ENCODE measurements around the gene LSM14A. TPM values are rescaled to one million over a fixed set of nuclear protein-coding genes. Genes with fewer than 3 reads are reported as not detected.

Gene LSM14A
- total and polyA plus RNA-seq, 9 of the 15 experiments (the other 6 are each of a cell fraction or from before 2014, with no cell fraction given), result 19.5 to 150 (median 95.1) TPM

DNA sequence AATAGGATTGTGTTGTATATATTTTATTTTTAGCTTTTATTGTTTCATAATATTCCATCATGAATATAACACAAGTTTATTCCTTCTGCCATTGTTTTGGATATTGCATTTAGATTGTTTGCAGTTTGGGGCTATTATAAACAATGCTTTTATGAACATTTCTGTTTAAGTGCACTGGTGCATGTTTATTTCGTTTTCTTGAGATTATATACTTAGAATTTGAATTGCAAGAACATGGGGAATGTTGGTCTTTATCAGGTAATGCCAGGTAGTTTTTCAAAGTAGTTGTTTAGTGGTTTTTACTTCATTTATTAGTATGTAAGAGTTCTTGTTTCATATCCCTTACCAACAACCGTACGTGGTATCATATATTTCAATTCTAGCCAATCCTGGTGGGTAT lies 4.3 kb downstream of the LSM14A start:
- 54% methylated on average over 3 of the region's 3 CpGs for WGBS (ENCODE audit: insufficient coverage, low coverage, missing lambda C conversion rate)
- H3K79me2 ChIP-seq (ENCODE audit: control insufficient read depth, insufficient read depth, low read length), result peaks cover 99% of the 10 kb centered on the region
- DNase-seq (ENCODE audit: extremely low read depth in 1 of 4, low spot score in 3 of 4) (no peak), ATAC-seq (no peak), FAIRE-seq (no peak)
- ChIA-PET POLR2A (no interaction called here), CTCF (ENCODE audit: low intra/inter-chr PET ratio) (no interaction called here)
- H3K4me1 ChIP-seq (replicated peaks in 1 of 2; ENCODE audit: control insufficient read depth in 2 of 2, insufficient read depth in 2 of 2, low read length in 2 of 2), result peaks cover 21 to 31% of the 10 kb centered on the region in 2 experiments
- intact Hi-C loops (cut with micrococcal nuclease), result no loop called here
- no peak overlapping the region for H3K4me3 ChIP-seq
- no TSS peak for BruUV-seq (replicated peaks)
- no peak overlapping the region for H3K4me2 ChIP-seq (ENCODE audit: insufficient read depth, low read length)
- no peaks in the 10 kb centered on the region for H3K9me3 ChIP-seq (replicated peaks; ENCODE audit: control insufficient read depth, insufficient read depth, low read depth, low read length)
- H3K27ac ChIP-seq (ENCODE audit: extremely low read depth, low read depth, low read length), result no peak overlapping the region
- H3K36me3 ChIP-seq (ENCODE audit: control insufficient read depth, insufficient read depth, low read length), result peaks cover 34% of the 10 kb centered on the region
- no peak overlapping the region for H2AFZ ChIP-seq (ENCODE audit: low read depth, low read length)
- no peak for TF ChIP-seq ZNF444 (CRISPR knock-in tag; IDR thresholded peaks at IDR 0.05)
- TF ChIP-seq, protein P1, sequence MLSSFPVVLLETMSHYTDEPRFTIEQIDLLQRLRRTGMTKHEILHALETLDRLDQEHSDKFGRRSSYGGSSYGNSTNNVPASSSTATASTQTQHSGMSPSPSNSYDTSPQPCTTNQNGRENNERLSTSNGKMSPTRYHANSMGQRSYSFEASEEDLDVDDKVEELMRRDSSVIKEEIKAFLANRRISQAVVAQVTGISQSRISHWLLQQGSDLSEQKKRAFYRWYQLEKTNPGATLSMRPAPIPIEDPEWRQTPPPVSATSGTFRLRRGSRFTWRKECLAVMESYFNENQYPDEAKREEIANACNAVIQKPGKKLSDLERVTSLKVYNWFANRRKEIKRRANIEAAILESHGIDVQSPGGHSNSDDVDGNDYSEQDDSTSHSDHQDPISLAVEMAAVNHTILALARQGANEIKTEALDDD (IDR thresholded peaks at IDR 0.05), result no peak
- TF ChIP-seq MEF2A (IDR thresholded peaks at IDR 0.05; ENCODE audit: control insufficient read depth, low read depth, low read length), result no peak
- TF ChIP-seq POLR2H (tag; IDR thresholded peaks at IDR 0.05; ENCODE audit: low read depth), result 0 out of 2 replicates have a peak, but pooled peaks have one; percentile 22
- TF ChIP-seq, protein P2, sequence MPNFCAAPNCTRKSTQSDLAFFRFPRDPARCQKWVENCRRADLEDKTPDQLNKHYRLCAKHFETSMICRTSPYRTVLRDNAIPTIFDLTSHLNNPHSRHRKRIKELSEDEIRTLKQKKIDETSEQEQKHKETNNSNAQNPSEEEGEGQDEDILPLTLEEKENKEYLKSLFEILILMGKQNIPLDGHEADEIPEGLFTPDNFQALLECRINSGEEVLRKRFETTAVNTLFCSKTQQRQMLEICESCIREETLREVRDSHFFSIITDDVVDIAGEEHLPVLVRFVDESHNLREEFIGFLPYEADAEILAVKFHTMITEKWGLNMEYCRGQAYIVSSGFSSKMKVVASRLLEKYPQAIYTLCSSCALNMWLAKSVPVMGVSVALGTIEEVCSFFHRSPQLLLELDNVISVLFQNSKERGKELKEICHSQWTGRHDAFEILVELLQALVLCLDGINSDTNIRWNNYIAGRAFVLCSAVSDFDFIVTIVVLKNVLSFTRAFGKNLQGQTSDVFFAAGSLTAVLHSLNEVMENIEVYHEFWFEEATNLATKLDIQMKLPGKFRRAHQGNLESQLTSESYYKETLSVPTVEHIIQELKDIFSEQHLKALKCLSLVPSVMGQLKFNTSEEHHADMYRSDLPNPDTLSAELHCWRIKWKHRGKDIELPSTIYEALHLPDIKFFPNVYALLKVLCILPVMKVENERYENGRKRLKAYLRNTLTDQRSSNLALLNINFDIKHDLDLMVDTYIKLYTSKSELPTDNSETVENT (CRISPR knock-in tag; IDR thresholded peaks at IDR 0.05), result no peak
- no peak for TF ChIP-seq ZFPM2 (CRISPR knock-in tag; IDR thresholded peaks at IDR 0.05)
- in situ Hi-C loops (cut with MboI), result no loop called here
- H4K20me1 ChIP-seq (replicated peaks; ENCODE audit: control insufficient read depth, insufficient read depth, low read length), result peaks cover 39% of the 10 kb centered on the region
- no peak overlapping the region for H3K9ac ChIP-seq (ENCODE audit: insufficient read depth in 1 of 2, low read depth in 2 of 2, low read length in 2 of 2)
- peaks cover 1% of the 10 kb centered on the region for H3K9me1 ChIP-seq (ENCODE audit: control insufficient read depth, insufficient read depth, low read length)
- no peaks in the 10 kb centered on the region for H3K27me3 ChIP-seq (ENCODE audit: control insufficient read depth in 2 of 2, insufficient read depth in 2 of 2, low read length in 2 of 2)

Measured in K562 (cell line).